SIG-M5 (cell line): ENCODE data around the gene ZFP69B.
"Not testable (repeated sequence)": the region's sequence is repeated elsewhere in the genome, so short reads cannot be mapped to it uniquely, and the experiment has no call there.

Source experiments
- DNase-seq: peaks from one replicate; lab custom pipeline; 2025; lab: John Stamatoyannopoulos, UW

Gene ZFP69B

GRCh38 chr1:40435876-40436275 is 14.4 kb upstream of the ZFP69B start:
- no peak for DNase-seq

DNA sequence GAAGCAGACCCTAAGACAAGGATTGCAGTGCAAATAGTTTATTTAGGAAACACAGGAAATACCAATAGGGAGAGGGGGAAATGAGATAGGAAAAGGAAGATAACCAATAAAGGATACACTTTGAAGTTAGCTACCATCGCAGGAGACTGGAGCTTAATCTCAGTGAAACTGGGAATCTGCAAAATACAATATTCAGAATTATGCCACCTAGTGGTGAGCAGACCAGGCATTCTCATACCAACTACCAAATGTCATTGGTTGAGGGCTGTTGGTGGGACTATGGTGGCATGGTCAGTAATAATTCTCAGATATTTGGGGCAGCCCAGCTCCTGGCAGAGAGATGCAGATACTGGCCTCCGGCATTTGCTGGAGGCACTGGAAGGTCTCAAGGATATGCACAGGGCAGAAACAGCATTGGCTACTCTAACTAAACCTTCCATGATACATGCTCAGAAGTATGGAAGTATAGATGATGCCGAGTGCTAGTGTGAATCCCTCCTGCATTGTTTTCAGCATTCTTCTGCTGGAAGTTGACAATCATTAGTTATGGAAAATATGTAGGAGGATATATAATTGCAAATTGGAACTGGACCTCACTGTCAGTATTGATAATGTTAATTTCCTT is 11.8 kb upstream of the ZFP69B start:
- DNase-seq, result no peak

GRCh38 chr1:40439247-40439646 is 11.0 kb upstream of the ZFP69B start:
- no peak for DNase-seq

GRCh38 chr1:40450495-40451237 is 390 bp downstream of the ZFP69B start:
- no peak for DNase-seq

DNA sequence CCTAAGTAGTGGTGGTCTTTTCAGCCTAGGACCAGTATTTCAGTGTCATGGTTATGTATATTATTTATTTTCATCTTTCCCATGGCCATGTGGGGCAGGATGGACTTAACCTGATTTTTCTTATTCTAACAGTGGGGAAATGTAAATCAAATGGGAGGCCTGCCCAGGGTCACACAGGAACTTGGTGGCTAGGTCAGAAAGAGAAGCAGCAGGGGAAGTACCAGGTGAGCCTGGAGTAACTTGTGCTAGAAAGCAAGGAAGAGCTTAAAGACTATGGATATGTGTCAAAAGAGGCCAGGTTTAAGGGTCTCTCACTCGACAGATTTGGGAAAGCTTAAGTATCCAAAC is 936 bp downstream of the ZFP69B start:
- no peak for DNase-seq

- DNase-seq, result no peak
Observed at GRCh38 chr1:40454873-40455272, 4.6 kb downstream of the ZFP69B start.

GRCh38 chr1:40462956-40463590 is 12.8 kb downstream of the ZFP69B start:
- DNase-seq, result no peak

DNA sequence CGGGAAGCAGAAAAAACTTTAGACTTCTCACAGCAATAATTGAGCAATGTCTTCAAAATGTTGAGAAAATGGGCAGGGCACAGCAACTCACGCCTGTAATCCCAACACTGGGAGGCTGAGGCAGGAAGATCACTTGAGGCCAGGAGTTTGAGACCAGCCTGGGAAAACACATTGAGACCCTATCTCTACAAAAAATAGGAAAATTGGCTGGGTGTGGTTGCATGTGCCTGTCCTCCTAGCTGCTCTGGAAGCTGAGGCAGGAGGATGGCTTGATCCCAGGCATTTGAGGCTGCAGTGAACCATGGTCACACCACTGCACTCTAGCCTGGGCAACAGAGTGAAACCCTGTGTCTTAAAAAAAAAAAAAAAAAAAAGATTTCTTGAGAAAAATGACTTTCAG is 19.1 kb downstream of the ZFP69B start:
- DNase-seq, result no peak

DNA sequence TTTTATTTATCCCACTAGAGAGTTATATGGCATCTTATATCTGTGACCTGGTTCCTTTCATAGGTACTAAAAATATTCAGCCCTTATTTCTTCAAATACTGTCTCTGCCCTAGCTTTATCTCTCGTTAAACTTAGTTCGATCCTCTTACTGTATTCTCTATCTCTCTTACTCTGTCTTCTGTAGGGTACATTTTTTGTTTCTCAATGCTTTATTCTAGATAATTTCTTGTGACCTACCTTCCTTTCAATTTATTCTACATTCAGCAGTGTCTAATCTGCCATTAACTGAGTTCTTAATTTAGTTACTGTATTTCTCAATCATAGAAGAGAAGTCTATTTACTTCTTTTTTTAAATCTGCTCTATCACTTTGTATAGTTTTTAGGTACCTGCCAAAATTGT is 25.0 kb downstream of the ZFP69B start:
- DNase-seq, result no peak

- DNase-seq, result no peak
Observed at GRCh38 chr1:40476924-40477677, 26.8 kb downstream of the ZFP69B start, which contains the start of gene ZFP69. TSS of gene ZFP69 (plus strand) at chr1:40477290. CDS start at chr1:40479362, 2,072 bp downstream.

DNA sequence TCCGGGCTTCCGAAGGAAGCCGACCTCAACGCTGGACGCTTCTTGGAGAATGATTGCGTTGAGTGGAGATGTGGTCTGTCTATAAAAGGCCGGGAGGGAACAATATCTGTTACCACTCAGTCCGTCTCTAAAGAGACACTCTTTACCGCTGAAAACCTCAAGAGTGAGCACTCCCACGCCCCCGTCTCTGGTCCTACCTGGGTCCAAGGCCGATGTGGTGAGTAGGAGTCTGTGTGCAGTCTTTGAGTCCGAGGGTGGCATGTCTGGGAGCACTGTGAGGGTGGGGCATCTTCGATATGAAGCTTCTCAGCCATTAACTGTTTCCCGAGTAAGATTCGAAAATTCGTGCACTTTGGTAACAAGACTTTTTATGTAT is 27.4 kb downstream of the ZFP69B start:
- DNase-seq, result no peak

GRCh38 chr1:40478276-40478675 is 28.0 kb downstream of the ZFP69B start:
- no peak for DNase-seq

- no peak for DNase-seq
Observed at GRCh38 chr1:40479156-40479555, 28.9 kb downstream of the ZFP69B start.

- no peak for DNase-seq
Observed at GRCh38 chr1:40495315-40495903, 45.1 kb downstream of the ZFP69B start.

- not testable (repeated sequence) for DNase-seq
Observed at GRCh38 chr1:40502651-40503050, 52.4 kb downstream of the ZFP69B start.

- no peak for DNase-seq
Observed at GRCh38 chr1:40507973-40508372, 57.7 kb downstream of the ZFP69B start.

GRCh38 chr1:40508375-40509341 is 58.4 kb downstream of the ZFP69B start, which contains the start of gene EXO5:
TSS of gene EXO5 (plus strand) at chr1:40508767. CDS start at chr1:40514545, 5,778 bp downstream.
- DNase-seq, result no peak
